ENCODE data around the gene C8G. TPM values are rescaled to one million over a fixed set of nuclear protein-coding genes. Genes with fewer than 3 reads are reported as not detected.

The C8G gene
- total RNA-seq, 1 donor from 2014 or later: 0.79 TPM

- no peak for TF ChIP-seq CTCF (IDR thresholded peaks at IDR 0.05; ENCODE audit: insufficient read depth, low read length, severe bottlenecking)
- FAIRE-seq (no peak), DNase-seq (ENCODE audit: low read depth) (peak; percentile 66)
- H3K4me3 ChIP-seq (ENCODE audit: low read depth, low read length): no peak overlapping the region
- no peaks in the 10 kb centered on the region for H3K27me3 ChIP-seq (ENCODE audit: control insufficient read depth, insufficient read depth, low read length)
- H3K36me3 ChIP-seq (ENCODE audit: control insufficient read depth, insufficient read depth, low read length): peaks cover 10% of the 10 kb centered on the region
These were observed 44.0 kb upstream of the C8G start for GRCh38 chr9:136900988-136901515.

GRCh38 chr9:136901516-136902258 lies 43.4 kb upstream of the C8G start:
- Histone ChIP-seq H3K27me3 (ENCODE audit: control insufficient read depth, insufficient read depth, low read length) (no peaks in the 10 kb centered on the region), H3K36me3 (ENCODE audit: control insufficient read depth, insufficient read depth, low read length) (peaks cover 11% of the 10 kb centered on the region), H3K4me3 (ENCODE audit: low read depth, low read length) (no peak overlapping the region)
- FAIRE-seq: peak; percentile 58
- TF ChIP-seq CTCF (IDR thresholded peaks at IDR 0.05; ENCODE audit: insufficient read depth, low read length, severe bottlenecking): no peak
- peak; percentile 91 for DNase-seq (ENCODE audit: low read depth)

- DNase-seq (ENCODE audit: low read depth) (peak; percentile 77), FAIRE-seq (no peak)
- H3K36me3 ChIP-seq (ENCODE audit: control insufficient read depth, insufficient read depth, low read length): peaks cover 14% of the 10 kb centered on the region
- H3K27me3 ChIP-seq (ENCODE audit: control insufficient read depth, insufficient read depth, low read length): no peaks in the 10 kb centered on the region
- TF ChIP-seq CTCF (IDR thresholded peaks at IDR 0.05; ENCODE audit: insufficient read depth, low read length, severe bottlenecking): no peak
- no peak overlapping the region for H3K4me3 ChIP-seq (ENCODE audit: low read depth, low read length)
These were observed 42.7 kb upstream of the C8G start for GRCh38 chr9:136902259-136902821.

GRCh38 chr9:136903041-136903554 lies 41.9 kb upstream of the C8G start:
- TF ChIP-seq CTCF (IDR thresholded peaks at IDR 0.05; ENCODE audit: insufficient read depth, low read length, severe bottlenecking): no peak
- no peaks in the 10 kb centered on the region for H3K27me3 ChIP-seq (ENCODE audit: control insufficient read depth, insufficient read depth, low read length)
- FAIRE-seq (no peak), DNase-seq (ENCODE audit: low read depth) (no peak)
- no peak overlapping the region for H3K4me3 ChIP-seq (ENCODE audit: low read depth, low read length)
- H3K36me3 ChIP-seq (ENCODE audit: control insufficient read depth, insufficient read depth, low read length): peaks cover 20% of the 10 kb centered on the region

- no peak for DNase-seq (ENCODE audit: low read depth)
- Histone ChIP-seq H3K27me3 (ENCODE audit: control insufficient read depth, insufficient read depth, low read length) (no peaks in the 10 kb centered on the region), H3K36me3 (ENCODE audit: control insufficient read depth, insufficient read depth, low read length) (peaks cover 20% of the 10 kb centered on the region), H3K4me3 (ENCODE audit: low read depth, low read length) (no peak overlapping the region)
- TF ChIP-seq CTCF (IDR thresholded peaks at IDR 0.05; ENCODE audit: insufficient read depth, low read length, severe bottlenecking): no peak
- no peak for FAIRE-seq
These were observed 38.8 kb upstream of the C8G start for GRCh38 chr9:136906266-136906665.
